ENCODE measurements around the gene C10orf143.

- TF ChIP-seq CTCF (IDR thresholded peaks at IDR 0.05; ENCODE audit: insufficient read depth, low read length, poor library complexity, severe bottlenecking) (no peak), EZH2phosphoT487 (conservative IDR thresholded peaks at IDR 0.05; ENCODE audit: low read length) (no peak)
Observed at GRCh38 chr10:130079614-130080460, 30.8 kb downstream of the C10orf143 start.
